EL (cell line): Measurements from ENCODE around the gene NUBP1.

ENCODE experiments used
- DNase-seq: peaks from one replicate; pipeline ENCODE4 v3.0.0-alpha.2; 2016

The NUBP1 gene

DNA sequence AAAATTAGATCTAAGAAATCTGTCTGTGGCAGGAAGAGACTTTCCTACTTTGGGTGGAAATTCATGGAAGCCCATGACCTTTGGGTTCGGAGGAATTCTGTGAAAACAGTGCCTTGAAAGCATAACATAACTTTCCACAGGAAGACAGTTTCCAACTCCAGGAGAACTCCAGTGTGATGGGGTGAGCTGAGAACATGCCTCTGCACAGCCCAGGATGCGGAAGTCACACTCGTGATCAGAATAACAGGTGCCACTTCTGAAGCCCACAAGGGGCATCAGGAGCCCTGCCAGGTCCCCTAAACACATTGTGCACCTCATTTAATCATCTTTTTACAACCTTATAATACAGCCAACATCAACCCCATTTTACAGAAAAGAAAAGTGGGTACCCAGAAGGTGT is 65.2 kb downstream of the NUBP1 start:
- DNase-seq = no peak

DNA sequence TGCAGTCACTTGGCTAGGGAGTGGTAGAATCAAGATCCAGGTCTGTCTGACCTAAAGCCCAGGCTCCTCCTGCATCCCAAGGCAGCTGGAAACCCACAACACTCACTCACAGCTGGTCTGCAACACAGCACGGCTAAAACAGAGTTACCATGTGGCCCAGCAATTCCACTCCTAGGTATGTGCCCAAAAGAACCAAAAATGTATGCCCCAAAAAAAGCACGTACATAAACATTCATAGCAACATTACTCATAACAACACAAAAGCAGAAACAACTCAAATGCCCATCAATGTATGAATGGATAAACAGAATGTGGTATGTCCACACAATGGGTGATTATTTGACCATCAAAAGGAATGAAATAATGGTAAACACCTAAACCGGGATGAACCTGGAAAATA is 66.1 kb downstream of the NUBP1 start:
- DNase-seq = no peak

DNA sequence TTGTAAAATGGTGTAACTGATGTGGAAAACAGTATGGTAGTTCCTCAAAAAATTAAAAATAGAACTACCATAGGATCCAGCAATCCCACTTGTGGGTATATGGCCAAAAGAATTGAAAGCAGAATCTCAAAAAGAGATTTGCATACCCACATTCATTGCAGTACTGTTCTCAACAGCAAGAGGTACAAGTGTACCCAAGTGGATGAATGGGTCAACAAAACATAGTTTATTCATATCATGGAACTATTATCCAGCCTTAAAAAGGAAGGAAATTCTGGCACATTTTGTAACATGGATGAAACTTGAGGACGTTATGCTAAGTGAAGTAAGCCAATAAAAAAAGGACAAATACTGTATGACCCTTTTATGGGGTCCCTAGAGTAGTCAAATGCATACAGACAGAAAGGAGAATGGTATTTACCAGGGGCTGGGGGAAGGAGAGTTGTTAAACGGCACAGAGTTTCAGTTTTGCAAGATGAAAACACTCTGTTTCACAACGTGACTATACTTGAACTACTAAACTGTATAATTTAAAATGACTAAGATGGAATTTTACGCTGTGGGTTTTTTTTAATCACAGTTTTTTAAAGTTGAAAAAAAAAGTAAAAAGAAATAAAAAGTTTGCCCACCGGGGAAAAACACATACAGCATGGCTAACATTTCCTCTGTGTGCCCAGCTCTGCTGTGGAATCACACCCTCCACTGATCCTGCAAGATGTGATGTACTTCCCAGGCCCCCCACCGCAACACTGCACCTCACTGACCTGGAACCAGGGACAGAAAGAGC is 68.9 kb downstream of the NUBP1 start:
- no peak for DNase-seq

DNA sequence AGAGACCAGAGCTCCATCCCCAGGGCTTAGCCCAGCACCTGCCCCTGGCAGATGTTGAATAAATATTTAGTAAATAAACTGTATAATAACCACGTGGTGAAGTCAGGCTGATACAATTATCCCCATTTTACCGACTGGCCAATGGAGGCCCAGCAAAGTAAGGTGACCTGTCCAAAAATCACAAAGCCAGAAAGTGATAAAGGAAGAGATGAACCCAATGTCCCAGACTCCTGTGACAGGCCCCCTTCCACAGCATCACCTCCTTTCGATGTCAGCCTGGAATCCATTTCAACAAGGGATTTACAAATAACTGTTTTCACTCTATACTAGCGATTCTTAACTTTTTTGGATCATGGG is 69.4 kb downstream of the NUBP1 start:
- DNase-seq = no peak

DNA sequence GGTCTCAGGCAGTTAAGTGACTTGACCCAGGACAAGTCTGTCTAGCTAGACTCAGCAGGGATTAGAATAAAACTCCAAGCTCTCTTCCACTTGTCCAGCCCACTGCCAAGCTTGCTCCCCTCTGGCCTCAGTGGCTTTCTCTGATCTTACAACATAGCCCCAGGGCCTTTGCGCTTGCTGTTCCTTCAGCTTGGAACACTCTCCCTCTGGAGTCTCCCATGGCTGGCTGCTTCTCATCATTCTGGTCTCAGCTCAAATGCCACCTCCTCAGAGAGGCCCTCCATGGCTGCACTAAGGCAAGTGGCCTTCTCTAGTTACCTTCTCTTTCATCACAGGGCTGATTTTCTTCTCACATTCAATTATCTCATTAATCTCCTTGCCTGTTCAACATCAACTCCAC is 73.9 kb downstream of the NUBP1 start:
- no peak for DNase-seq

DNA sequence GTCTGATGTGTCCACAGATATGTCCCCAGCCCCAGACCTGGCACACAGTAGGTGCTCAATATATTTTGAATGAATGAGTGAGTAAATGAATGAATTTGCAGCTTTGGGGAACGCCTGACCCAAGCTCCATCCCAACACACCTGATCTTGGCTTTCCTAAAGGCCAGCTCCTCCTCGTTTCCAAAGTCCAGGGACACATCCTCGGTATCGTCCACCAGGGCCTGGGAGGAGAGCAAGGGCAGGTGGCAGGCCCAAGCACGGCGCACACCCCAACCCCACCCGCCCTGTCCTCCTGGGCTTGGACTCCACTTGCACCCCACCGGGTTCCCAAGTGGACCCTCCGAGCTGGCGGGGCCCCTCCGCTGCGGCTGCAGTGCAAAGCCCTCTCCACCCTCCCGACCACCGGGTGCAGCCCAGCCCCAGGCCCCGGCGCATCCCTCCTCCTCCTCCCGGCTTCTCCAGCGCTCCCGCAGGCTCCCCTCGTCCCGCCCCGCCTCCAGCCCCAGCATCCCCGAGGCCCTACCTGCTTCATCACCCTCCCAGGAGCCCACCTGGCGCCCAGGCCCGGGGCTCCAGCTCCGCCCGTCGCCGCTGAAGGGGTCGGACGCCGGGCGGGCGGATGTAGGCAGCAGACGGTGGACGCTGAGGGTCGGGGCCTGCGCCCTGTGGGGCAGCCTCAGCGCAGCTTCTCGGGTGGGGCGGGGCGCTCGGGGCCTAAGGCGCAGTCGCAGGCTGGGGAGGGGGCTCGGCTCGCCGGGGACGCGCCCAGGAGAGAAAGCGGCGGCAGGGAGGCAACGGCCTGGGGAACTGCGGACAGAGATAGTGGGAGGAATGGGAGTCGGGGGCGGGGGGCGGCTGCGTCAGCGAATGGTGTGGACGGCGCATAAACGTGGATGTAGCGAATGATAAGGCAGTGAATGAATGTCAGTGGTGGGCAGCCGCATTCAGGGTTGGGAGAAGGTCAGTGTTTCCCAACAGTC is 74.6 kb downstream of the NUBP1 start, which contains the start of gene TVP23A:
TVP23A (minus strand) TSS at position 832 of the 979 bp plus-strand sequence; CDS start at position 531, 301 bp downstream.
- DNase-seq = no peak
